Brain microvascular endothelial cell (primary cell): ENCODE data around the gene VWA5B1.

ENCODE experiments used
- DNase-seq: peaks from one replicate; pipeline ENCODE4 v3.0.0-alpha.2; 2020
- H3K27ac ChIP-seq: fragments of 250-450 bp; sonication (Bioruptor Pico); 2 replicates; pipeline ENCODE4 v1.5.1; 2020; ENCODE audit warnings: mild to moderate bottlenecking, moderate library complexity
- H3K27me3 ChIP-seq: fragments of 250-450 bp; sonication (Bioruptor Pico); replicated peaks from 2 replicates; pipeline ENCODE4 v1.5.1; 2020; ENCODE audit warnings: mild to moderate bottlenecking
- H3K36me3 ChIP-seq: fragments of 250-450 bp; sonication (Bioruptor Pico); replicated peaks from 2 replicates; pipeline ENCODE4 v1.5.1; 2020; ENCODE audit warnings: mild to moderate bottlenecking
- H3K4me3 ChIP-seq: 2 replicates; pipeline ENCODE4 v1.5.1; 2011; ENCODE audit warnings: low read depth, mild to moderate bottlenecking, control low read depth, low read length, moderate library complexity
- in situ Hi-C: cut with HindIII; loops from 2 replicates; pipeline ENCODE4 v1.10.0; 2017; ENCODE audit warnings: low sequenced_read_pairs, low pct_ligation_motif_present
- TF ChIP-seq, protein P1 (sequence below): IDR thresholded peaks from 2 replicates; pipeline ENCODE4 v1.5.1; 2011; ENCODE audit warnings: low read depth, mild to moderate bottlenecking, moderate library complexity, low read length, control low read depth, inconsistent platforms; ENCODE audit errors: missing control alignments

Gene VWA5B1

DNA sequence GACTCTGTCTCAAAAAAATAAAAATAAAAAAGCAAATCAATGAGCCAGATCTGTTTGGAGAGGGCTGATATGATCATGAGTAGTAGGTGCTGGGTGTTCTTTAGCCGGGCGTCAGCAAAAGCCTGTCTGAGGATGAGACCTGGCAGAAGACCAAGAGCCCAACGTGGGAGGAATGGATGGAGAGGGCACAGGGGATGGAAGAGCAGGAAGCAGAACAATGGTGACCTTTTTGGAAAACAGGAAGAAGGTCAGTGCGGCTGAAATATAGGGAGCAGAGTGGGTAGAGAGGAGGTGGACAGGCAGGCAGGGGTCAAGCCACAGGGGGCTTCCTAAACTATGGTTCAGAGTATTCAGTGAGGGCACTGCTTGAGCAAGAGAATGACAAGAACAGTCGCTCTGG lies 30.9 kb downstream of the VWA5B1 start:
- in situ Hi-C loops = no loop called here
- TF ChIP-seq, protein P1, sequence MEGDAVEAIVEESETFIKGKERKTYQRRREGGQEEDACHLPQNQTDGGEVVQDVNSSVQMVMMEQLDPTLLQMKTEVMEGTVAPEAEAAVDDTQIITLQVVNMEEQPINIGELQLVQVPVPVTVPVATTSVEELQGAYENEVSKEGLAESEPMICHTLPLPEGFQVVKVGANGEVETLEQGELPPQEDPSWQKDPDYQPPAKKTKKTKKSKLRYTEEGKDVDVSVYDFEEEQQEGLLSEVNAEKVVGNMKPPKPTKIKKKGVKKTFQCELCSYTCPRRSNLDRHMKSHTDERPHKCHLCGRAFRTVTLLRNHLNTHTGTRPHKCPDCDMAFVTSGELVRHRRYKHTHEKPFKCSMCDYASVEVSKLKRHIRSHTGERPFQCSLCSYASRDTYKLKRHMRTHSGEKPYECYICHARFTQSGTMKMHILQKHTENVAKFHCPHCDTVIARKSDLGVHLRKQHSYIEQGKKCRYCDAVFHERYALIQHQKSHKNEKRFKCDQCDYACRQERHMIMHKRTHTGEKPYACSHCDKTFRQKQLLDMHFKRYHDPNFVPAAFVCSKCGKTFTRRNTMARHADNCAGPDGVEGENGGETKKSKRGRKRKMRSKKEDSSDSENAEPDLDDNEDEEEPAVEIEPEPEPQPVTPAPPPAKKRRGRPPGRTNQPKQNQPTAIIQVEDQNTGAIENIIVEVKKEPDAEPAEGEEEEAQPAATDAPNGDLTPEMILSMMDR = no peak
- no peak for DNase-seq
- Histone ChIP-seq H3K27ac (no peak overlapping the region), H3K27me3 (no peaks in the 10 kb centered on the region), H3K36me3 (no peaks in the 10 kb centered on the region), H3K4me3 (no peak overlapping the region)

DNA sequence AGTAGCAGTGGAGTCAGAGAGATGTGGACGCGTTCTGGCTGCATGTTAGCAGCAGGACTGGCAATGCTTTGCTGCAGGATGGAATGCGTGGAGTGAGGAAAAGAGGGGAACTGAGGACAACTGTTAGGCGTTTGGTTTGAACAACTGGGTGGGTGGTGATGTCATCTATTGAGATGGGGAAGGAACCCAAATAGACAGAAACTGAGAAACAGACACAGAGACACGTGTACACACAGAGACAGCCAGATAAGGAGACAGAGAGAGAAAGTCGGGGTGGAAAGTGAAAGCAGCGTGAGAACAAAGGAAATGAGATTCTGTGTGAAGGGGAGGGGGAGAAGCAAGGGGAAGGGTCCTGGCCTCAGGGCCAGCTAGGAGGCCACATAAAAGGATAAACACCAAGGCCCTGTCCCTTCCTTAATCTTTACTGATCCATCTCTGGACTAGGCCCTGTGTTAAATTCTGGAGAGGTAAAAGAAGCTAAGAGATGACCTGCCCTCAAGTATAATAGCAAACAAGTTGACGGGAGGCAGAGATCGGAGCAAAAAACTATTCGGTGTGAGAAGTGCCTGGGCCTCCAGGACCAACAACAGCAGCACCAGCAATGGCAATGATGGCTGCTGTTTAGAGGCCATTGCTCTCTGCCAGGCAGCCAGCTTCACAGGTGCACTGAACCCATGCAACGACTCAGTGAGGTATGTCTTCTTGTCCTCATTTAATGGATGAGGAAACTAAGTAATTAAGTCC lies 31.6 kb downstream of the VWA5B1 start:
- no peaks in the 10 kb centered on the region for H3K27me3 ChIP-seq

DNA sequence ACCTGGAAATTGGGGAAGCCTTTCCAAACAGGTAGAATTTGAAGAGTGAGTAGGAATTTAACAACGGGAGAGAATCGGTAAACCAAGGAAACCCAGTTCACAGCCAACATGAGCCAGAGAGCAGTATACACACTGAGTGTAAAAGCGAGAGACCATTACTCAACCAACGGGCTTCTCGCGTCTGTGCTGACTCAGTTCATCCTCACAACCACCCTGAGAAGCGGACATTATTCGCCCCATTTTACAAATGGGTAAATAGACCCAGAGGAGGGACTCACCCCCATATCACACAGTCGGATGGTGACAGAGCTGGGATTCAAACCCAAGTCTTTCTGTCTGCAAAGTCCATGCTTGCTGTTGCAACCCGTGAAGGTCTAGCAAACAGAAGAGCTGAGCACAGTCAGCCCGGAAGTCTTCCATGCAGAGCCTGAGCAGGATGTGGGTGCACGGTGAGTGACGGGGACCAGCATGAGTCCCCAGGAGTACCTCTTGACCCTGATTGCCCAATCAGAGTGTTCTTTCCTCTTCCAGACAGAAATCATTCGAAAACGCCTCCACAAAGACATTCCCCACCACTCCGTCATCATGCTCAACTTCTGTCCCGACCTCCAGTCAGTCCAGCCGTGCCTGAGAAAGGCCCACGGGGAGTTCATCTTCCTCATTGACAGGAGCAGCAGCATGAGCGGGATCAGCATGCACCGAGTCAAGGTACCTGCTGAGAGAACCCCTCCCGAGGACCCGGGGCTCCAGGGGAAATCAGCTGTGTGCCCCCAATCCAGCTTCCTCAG lies 32.3 kb downstream of the VWA5B1 start:
- peak; percentile 77 for DNase-seq
- Histone ChIP-seq H3K27ac (peak overlapping the region; percentile 50), H3K36me3 (no peaks in the 10 kb centered on the region), H3K27me3 (no peaks in the 10 kb centered on the region), H3K4me3 (no peak overlapping the region)
- TF ChIP-seq, protein P1 = no peak
- in situ Hi-C loops = no loop called here

More for the DNA sequence above, 31.6 kb downstream of the VWA5B1 start:
- TF ChIP-seq, protein P1 = no peak
- in situ Hi-C loops = no loop called here
- no peak overlapping the region for H3K4me3 ChIP-seq
- H3K36me3 ChIP-seq = no peaks in the 10 kb centered on the region
- H3K27ac ChIP-seq = peak overlapping the region; percentile 28
- DNase-seq = peak; percentile 15

DNA sequence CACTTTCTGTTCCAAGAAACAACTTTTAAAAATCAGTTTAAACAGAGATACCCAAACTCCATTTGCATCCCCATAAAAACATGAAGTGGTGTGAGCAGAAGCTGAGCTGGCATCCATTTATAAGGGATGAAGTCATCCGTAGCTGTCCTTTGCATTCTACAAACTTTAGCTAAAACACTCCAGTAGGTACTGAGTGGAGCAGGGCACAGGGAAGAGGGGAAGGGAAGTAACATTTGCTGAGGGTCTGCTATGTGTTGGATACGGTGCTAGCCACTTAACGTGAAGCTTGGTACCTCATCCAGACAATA lies 32.9 kb downstream of the VWA5B1 start:
- H3K36me3 ChIP-seq = no peaks in the 10 kb centered on the region
- DNase-seq = no peak
- in situ Hi-C loops = no loop called here
- H3K27me3 ChIP-seq = no peaks in the 10 kb centered on the region
- peak overlapping the region; percentile 50 for H3K27ac ChIP-seq
- TF ChIP-seq, protein P1 = no peak
- H3K4me3 ChIP-seq = no peak overlapping the region

DNA sequence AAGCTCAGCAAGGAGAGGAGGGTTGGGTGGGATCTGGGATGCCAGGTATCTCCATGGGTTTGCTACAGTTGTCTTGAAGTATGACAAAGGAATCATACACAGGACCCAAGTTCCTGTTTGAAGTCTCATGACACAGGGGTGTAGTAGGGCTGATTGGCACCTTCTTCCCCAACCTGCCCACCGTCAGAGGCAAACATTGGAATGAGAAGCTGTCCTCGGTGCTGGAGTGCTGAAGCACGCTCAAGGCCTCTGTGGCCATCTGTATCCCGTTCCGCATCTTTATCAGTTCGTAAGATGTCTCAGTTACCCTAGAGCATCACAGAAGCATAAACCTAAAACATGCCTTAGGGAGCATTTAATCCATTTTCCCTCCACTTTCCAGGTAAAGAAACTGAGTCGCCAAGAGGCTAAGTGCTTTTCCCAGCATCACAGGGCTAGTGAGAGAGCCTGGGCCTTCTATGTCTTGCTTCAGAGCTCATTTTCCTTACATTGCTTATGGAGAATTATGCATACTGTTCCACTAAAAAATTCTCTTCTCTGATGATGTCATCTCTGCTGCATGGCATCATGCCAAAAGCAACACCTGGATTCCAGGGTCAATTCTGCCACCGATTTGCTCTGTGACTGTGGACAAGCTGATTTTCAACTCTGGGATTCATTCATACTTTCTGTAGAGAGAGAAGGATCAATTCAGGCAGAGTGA lies 34.2 kb downstream of the VWA5B1 start:
- no peak overlapping the region for H3K4me3 ChIP-seq
- in situ Hi-C loops = no loop called here
- H3K27ac ChIP-seq = no peak overlapping the region
- no peaks in the 10 kb centered on the region for H3K36me3 ChIP-seq
- TF ChIP-seq, protein P1 = no peak
- DNase-seq = no peak
- H3K27me3 ChIP-seq = no peaks in the 10 kb centered on the region
